Heart right ventricle (tissue), 16 donors: Measurements from ENCODE around the gene PANX2. TPM values are rescaled to one million over a fixed set of nuclear protein-coding genes. Genes with fewer than 3 reads are reported as not detected.

Experiments used
- ATAC-seq, 8 donors: fragments of 200-7000 bp; cut with Tn5 transposase; one replicate each; pipeline ENCODE4 v1.9.1; 2020; ENCODE audit warnings: mild to moderate bottlenecking in 8 of 8, moderate library complexity in 8 of 8, moderate number of reproducible peaks in 1 of 8
- DNase-seq, 2 donors: peaks; one replicate each; pipeline ENCODE4 v3.0.0-alpha.2; 2020
- H3K27ac ChIP-seq, 10 donors: fragments of 200-600 bp; sonication (generic) in 2 of 10; one replicate each; pipeline versions ENCODE4 v1.5.0 to v1.8.0; 2020 to 2022; ENCODE audit warnings: mild to moderate bottlenecking in 3 of 10
- H3K27me3 ChIP-seq, 7 donors: fragments of 200-600 bp; one replicate each; pipeline ENCODE4 v1.8.0; 2021 to 2022; ENCODE audit warnings: mild to moderate bottlenecking in 2 of 7
- H3K36me3 ChIP-seq, 9 donors: fragments of 200-600 bp; sonication (generic) in 1 of 9; one replicate each; pipeline versions ENCODE4 v1.5.0 to v1.8.0; 2020 to 2022; ENCODE audit warnings: mild to moderate bottlenecking in 2 of 9
- H3K4me1 ChIP-seq, 9 donors: fragments of 200-600 bp; sonication (generic) in 1 of 9; one replicate each; pipeline versions ENCODE4 v1.5.0 to v1.8.0; 2020 to 2022; ENCODE audit warnings: mild to moderate bottlenecking in 4 of 9
- H3K4me3 ChIP-seq, 10 donors: fragments of 200-600 bp; sonication (generic) in 2 of 10; one replicate each; pipeline versions ENCODE4 v1.5.0 to v1.8.0; 2020 to 2022; ENCODE audit warnings: mild to moderate bottlenecking in 7 of 10, moderate library complexity in 2 of 10
- H3K9me3 ChIP-seq, 11 donors: fragments of 200-600 bp in 10 of 11; sonication (generic) in 2 of 11; one replicate each; pipeline versions ENCODE4 v1.5.0 to v1.8.0; 2013 to 2022; ENCODE audit warnings: mild to moderate bottlenecking in 2 of 11, control low read depth in 1 of 11, moderate library complexity in 1 of 11
- CTCF ChIP-seq, 9 donors: fragments of 200-600 bp; sonication (generic) in 2 of 9; IDR thresholded peaks; one replicate each; pipeline versions ENCODE4 v1.5.0 to v1.8.0; 2021 to 2022; ENCODE audit warnings: antibody characterized with exemption in 9 of 9, mild to moderate bottlenecking in 5 of 9, moderate library complexity in 1 of 9
- WGBS, 2 donors: extraction: QIAGEN DNeasy Blood & Tissue Kit; methylation state at CpG; one replicate each; pipeline ENCODE4 v1.1.7; 2013; ENCODE audit warnings: inconsistent platforms in 1 of 2; 5-methylcytosine and 5-hydroxymethylcytosine counted together
- intact Hi-C, 10 donors: fragments of 100-400 bp; cut with DNase I; formaldehyde crosslinking; loops; one replicate each; pipeline versions ENCODE4 v1.11.1 to v1.14.2; 2022
- polyA plus RNA-seq, 2 donors: library from polyadenylated mRNA; stranded (reverse); fragments of 200-250 nt; gene quantifications; one replicate each; pipeline ENCODE4 v1.2.3, GENCODE V29; 2013
- total RNA-seq, 10 donors: library from RNA; stranded (reverse); fragmentation: NEBNext Ultra II Directional in 3 of 10; extraction: Animal tissue kit (Norgen Biotek cat#: 25700) in 3 of 10; gene quantifications; one replicate each; pipeline versions ENCODE4 v1.2.1 to v1.2.4, GENCODE V29; 2021 to 2023
- donor health status: Arrhythmogenic right ventricular cardiomyopathy.
- donor health status: ischemic (EF 13 %, LVEDD 7.1; RV severe dilation, severe dysfunction).
- donor health status: healthy with polysubstance abuse.
- donor health status: DM: no; HTN: yes; CAD: no.
- donor health status: DM: no; HTN: no; CAD: no.
- donor health status: ischemic (EF 25% LVEDD 6.9; RV normal size, moderate dysfunction).
- donor health status: ischemic (EF 25% LVEDD 5.7; RV mildly dilated, moderate dysfunction).
- donor health status: healthy.
- donor health status: DM: yes; HTN: yes; CAD: no.
- donor health status: Ischemic cardiomyopathy.
- donor health status: ischemic (EF 35%, LVEDD 5.7; RV mildly dilated, moderate dysfunction).
- donor health status: nonischemic (EF 11% LVEDD 7.7; RV severe dilation, severe dysfunction).
- donor health status: DM: yes; HTN: yes; CAD: no.
- donor health status: PGD.
- donor health status: ischemic (EF 29% LVEDD 5.4; RV normal size, mild dysfunction).
- donor health status: nonischemic (EF 23%, LVEDD 6.1; RV moderate dilation, normal function).

Gene PANX2
- total and polyA plus RNA-seq, 12 donors: 0.07 to 0.61 (median 0.21) TPM; not detected in 3

- no peak overlapping the region for H3K27ac ChIP-seq
- H3K4me1 ChIP-seq: no peaks in the 10 kb centered on the region
- H3K27me3 ChIP-seq: peaks cover 0 to 24% (median 17%) of the 10 kb centered on the region in 7 donors
Observed at GRCh38 chr22:50138041-50138440, 32.5 kb upstream of the PANX2 start.

GRCh38 chr22:50138988-50139387 lies 31.5 kb upstream of the PANX2 start:
- intact Hi-C loops: no loop called here
- H3K4me1 ChIP-seq: no peaks in the 10 kb centered on the region
- no peak for ATAC-seq
- no peak for DNase-seq
- no peak overlapping the region for H3K4me3 ChIP-seq
- WGBS, 2 donors: 89 to 91% methylated on average over 9 of the region's 9 CpGs
- H3K36me3 ChIP-seq: no peaks in the 10 kb centered on the region
- H3K9me3 ChIP-seq: no peaks in the 10 kb centered on the region
- H3K27ac ChIP-seq: no peak overlapping the region
- TF ChIP-seq CTCF (IDR thresholded peaks at IDR 0.05): no peak
- H3K27me3 ChIP-seq: peaks cover 0 to 26% (median 19%) of the 10 kb centered on the region in 7 donors

More at GRCh38 chr22:50138041-50138440, 32.5 kb upstream of the PANX2 start:
- ATAC-seq: no peak
- Histone ChIP-seq H3K4me3 (no peak overlapping the region), H3K9me3 (no peaks in the 10 kb centered on the region), H3K36me3 (no peaks in the 10 kb centered on the region)
- no peak for TF ChIP-seq CTCF (IDR thresholded peaks at IDR 0.05)
- WGBS, 2 donors: 81 to 88% methylated on average over 4 of the region's 4 CpGs
- intact Hi-C loops: no loop called here
- no peak for DNase-seq

GRCh38 chr22:50139843-50140415 lies 30.6 kb upstream of the PANX2 start:
- H3K27ac ChIP-seq: no peak overlapping the region
- no peaks in the 10 kb centered on the region for H3K4me1 ChIP-seq
- DNase-seq (no peak), ATAC-seq (no peak)
- no peak for TF ChIP-seq CTCF (IDR thresholded peaks at IDR 0.05)
- WGBS, 2 donors: 77 to 78% methylated on average over 15 of the region's 15 CpGs
- peaks cover 0 to 27% (median 19%) of the 10 kb centered on the region in 7 donors for H3K27me3 ChIP-seq
- H3K4me3 ChIP-seq: no peak overlapping the region
- H3K36me3 ChIP-seq: no peaks in the 10 kb centered on the region
- H3K9me3 ChIP-seq: no peaks in the 10 kb centered on the region
- intact Hi-C loops: no loop called here

GRCh38 chr22:50140615-50141014 lies 29.9 kb upstream of the PANX2 start:
- WGBS, 2 donors: 79 to 81% methylated on average over 3 of the region's 3 CpGs
- Histone ChIP-seq H3K27me3 (peaks cover 0 to 33% (median 23%) of the 10 kb centered on the region in 7 donors), H3K36me3 (no peaks in the 10 kb centered on the region), H3K4me3 (no peak overlapping the region), H3K27ac (no peak overlapping the region), H3K9me3 (no peaks in the 10 kb centered on the region), H3K4me1 (no peaks in the 10 kb centered on the region)
- DNase-seq (no peak), ATAC-seq (no peak)
- intact Hi-C loops: no loop called here
- TF ChIP-seq CTCF (IDR thresholded peaks at IDR 0.05): no peak
